K562 (cell line): Measurements from ENCODE around the gene ZCCHC14. TPM values are rescaled to one million over a fixed set of nuclear protein-coding genes. Genes with fewer than 3 reads are reported as not detected.
"Not testable (repeated sequence)": the region's sequence is repeated elsewhere in the genome, so short reads cannot be mapped to it uniquely, and the experiment has no call there.

Source experiments
- ATAC-seq: fragments of 200-7000 bp; cut with Tn5 transposase; 3 replicates; pipeline ENCODE4 v1.9.1; 2020; ENCODE audit warnings: moderate library complexity
- BruUV-seq: library from RNA; stranded (reverse); fragments of 400-500 nt; replicated peaks from 2 replicates; lab custom pipeline; 2021; lab: Mats Ljungman, UMichigan
- CTCF ChIA-PET: fragments of 300-600 bp; formaldehyde crosslinking; extraction: SDS; loops from one replicate; lab custom pipeline; 2021; ENCODE audit warnings: low intra/inter-chr PET ratio; lab: Yijun Ruan, JAX
- POLR2A ChIA-PET: fragments of 300-600, 350-650 bp; sonication (Branson Sonifier 250); formaldehyde crosslinking; extraction: SDS; loops from one replicate; lab custom pipeline; 2021; ENCODE audit warnings: antibody characterized with exemption, inconsistent platforms; lab: Yijun Ruan, JAX
- DNase-seq, 4 experiments: peaks; one replicate each; pipeline versions ENCODE4 v3.0.0 to v3.0.0-alpha.2; 2011 to 2018; ENCODE audit warnings: low spot score in 3 of 4, mixed read lengths in 3 of 4; ENCODE audit errors: extremely low read depth in 1 of 4
- FAIRE-seq: peaks from 2 replicates; lab custom pipeline; 2011; peaks lifted over from hg19 to GRCh38; lab: Jason Lieb, UNC
- H2AFZ ChIP-seq: 2 replicates; pipeline ENCODE4 v1.6.0; 2011; ENCODE audit warnings: low read depth, low read length, control low read depth, inconsistent platforms
- H3K27ac ChIP-seq: fragments of 200-600 bp; 3 replicates; pipeline ENCODE4 v1.8.0; 2011; ENCODE audit warnings: low read depth, mild to moderate bottlenecking, control low read depth, inconsistent platforms, low read length, moderate library complexity, mixed read lengths; ENCODE audit errors: extremely low read depth
- H3K27me3 ChIP-seq, 2 experiments: fragments of 300-600 bp in 1 of 2; 2 replicates in 1 of 2; 3 replicates in 1 of 2; pipeline versions ENCODE4 v1.6.0 to v1.8.0; 2011; ENCODE audit warnings: inconsistent platforms in 2 of 2, low read length in 2 of 2, mild to moderate bottlenecking in 1 of 2, mixed read lengths in 1 of 2, moderate library complexity in 1 of 2; ENCODE audit not compliant: control insufficient read depth in 2 of 2, insufficient read depth in 2 of 2
- H3K36me3 ChIP-seq: fragments of 300-600 bp; 3 replicates; pipeline ENCODE4 v1.8.0; 2011; ENCODE audit warnings: mild to moderate bottlenecking, low read length, inconsistent platforms; ENCODE audit not compliant: control insufficient read depth, insufficient read depth
- H3K4me1 ChIP-seq, 2 experiments: fragments of 200-600 bp in 1 of 2; replicated peaks in 1 of 2; 2 replicates in 1 of 2; 3 replicates in 1 of 2; pipeline versions ENCODE4 v1.5.1 to v1.8.0; 2011; ENCODE audit warnings: inconsistent platforms in 2 of 2, low read length in 2 of 2, mild to moderate bottlenecking in 1 of 2, mixed read lengths in 1 of 2, moderate library complexity in 1 of 2; ENCODE audit not compliant: control insufficient read depth in 2 of 2, insufficient read depth in 2 of 2
- H3K4me2 ChIP-seq: 2 replicates; pipeline ENCODE4 v1.6.1; 2011; ENCODE audit warnings: low read length, control low read depth, inconsistent platforms, mixed read lengths; ENCODE audit not compliant: insufficient read depth
- H3K4me3 ChIP-seq: fragments of 200-600 bp; sonication (generic), shearing (Covaris generic); 2 replicates; pipeline ENCODE4 v1.5.1; 2016; ENCODE audit warnings: control low read depth, inconsistent platforms
- H3K79me2 ChIP-seq: fragments of 200-600 bp; 3 replicates; pipeline ENCODE4 v1.8.0; 2011; ENCODE audit warnings: low read length, inconsistent platforms; ENCODE audit not compliant: control insufficient read depth, insufficient read depth
- H3K9ac ChIP-seq, 2 experiments: 2 replicates each; pipeline versions ENCODE4 v1.6.0 to v1.6.1; 2011; ENCODE audit warnings: low read depth in 2 of 2, low read length in 2 of 2, control low read depth in 1 of 2, inconsistent platforms in 1 of 2, mild to moderate bottlenecking in 1 of 2, mixed read lengths in 1 of 2; ENCODE audit not compliant: insufficient read depth in 1 of 2
- H3K9me1 ChIP-seq: one replicate; pipeline ENCODE4 v1.6.0; 2011; ENCODE audit warnings: inconsistent platforms, mild to moderate bottlenecking, low read length, moderate library complexity; ENCODE audit not compliant: control insufficient read depth, insufficient read depth
- H3K9me3 ChIP-seq: replicated peaks from 2 replicates; pipeline ENCODE4 v1.5.1; 2011; ENCODE audit warnings: low read depth, low read length, inconsistent platforms; ENCODE audit not compliant: control insufficient read depth, insufficient read depth
- H4K20me1 ChIP-seq: replicated peaks from 2 replicates; pipeline ENCODE4 v1.6.1; 2011; ENCODE audit warnings: low read length, inconsistent platforms, mixed read lengths; ENCODE audit not compliant: control insufficient read depth, insufficient read depth
- HOMEZ ChIP-seq: fragments of 250-450 bp; sonication (Bioruptor Pico); IDR thresholded peaks from 2 replicates; pipeline ENCODE4 v1.4.0; 2020; ENCODE audit warnings: mild to moderate bottlenecking, moderate library complexity
- NFIC ChIP-seq: fragments of 450-650 bp; IDR thresholded peaks from 2 replicates; pipeline ENCODE4 v1.6.1; 2017; ENCODE audit warnings: mild to moderate bottlenecking, inconsistent platforms
- RBM22 ChIP-seq: fragments of 200-400 bp; formaldehyde crosslinking; IDR thresholded peaks from 2 replicates; pipeline ENCODE4 v1.6.1; 2018; ENCODE audit warnings: low read length, low read depth; ENCODE audit not compliant: poor library complexity, severe bottlenecking
- WGBS: fragments of 100-300 bp; shearing (Covaris generic); methylation state at CpG from one replicate; pipeline ENCODE4 v1.1.6; 2016; ENCODE audit warnings: low coverage, mixed read lengths; ENCODE audit not compliant: insufficient coverage; ENCODE audit errors: missing lambda C conversion rate; 5-methylcytosine and 5-hydroxymethylcytosine counted together
- in situ Hi-C: fragments of 300-500 bp; cut with MboI; formaldehyde crosslinking; loops from 4 replicates; pipeline ENCODE4 v1.15.0; 2018; ENCODE audit warnings: inconsistent platforms, mixed read lengths
- intact Hi-C: fragments of 100-400 bp; cut with micrococcal nuclease; formaldehyde crosslinking; loops from 2 replicates; pipeline ENCODE4 v1.14.2; 2022
- polyA plus RNA-seq, 8 experiments: library from polyadenylated mRNA; depleted of rRNA in 4 of 8; stranded (reverse) in 5 of 8; unstranded in 3 of 8; fragments of >200 nt; fragmentation: Nextera tagmentation in 2 of 8; fragmentation: Illumina TruSeq in 1 of 8; extraction: Ambion mirVana in 2 of 8; extraction: Trizol in 1 of 8; gene quantifications; 2 replicates each; pipeline versions ENCODE4 v1.2.1 to v1.2.3, GENCODE V29; 2011 to 2014; ENCODE audit warnings: inconsistent platforms in 1 of 8, missing spikeins in 1 of 8
- total RNA-seq, 7 experiments: library from RNA; depleted of rRNA in 6 of 7; stranded (reverse); fragments of >200 nt in 6 of 7; fragmentation: Illumina TruSeq in 2 of 7; extraction: Trizol in 2 of 7; gene quantifications; 2 replicates each; pipeline versions ENCODE4 v1.2.1 to v1.2.3, GENCODE V29; 2011 to 2021; ENCODE audit warnings: low replicate concordance in 1 of 7

Gene ZCCHC14
- total and polyA plus RNA-seq, 9 of the 15 experiments (the other 6 are each of a cell fraction or from before 2014, with no cell fraction given) = 1.5 to 12.4 (median 2.9) TPM

- TF ChIP-seq RBM22 (no peak), HOMEZ (CRISPR knock-in tag) (no peak)
Observed at GRCh38 chr16:87363771-87364455, 128.9 kb downstream of the ZCCHC14 start (continued).

GRCh38 chr16:87362828-87363559 lies 129.8 kb downstream of the ZCCHC14 start:
- WGBS = 88% methylated on average over 12 of the region's 13 CpGs
- CTCF ChIA-PET = not testable (repeated sequence)

More at GRCh38 chr16:87362828-87363559, 129.8 kb downstream of the ZCCHC14 start:
- H3K27ac ChIP-seq, H3K9me1 ChIP-seq, H2AFZ ChIP-seq, intact Hi-C loops, in situ Hi-C loops, DNase-seq, H3K27me3 ChIP-seq, BruUV-seq, H3K9ac ChIP-seq, FAIRE-seq, H3K4me3 ChIP-seq, H3K4me2 ChIP-seq, ATAC-seq, H3K9me3 ChIP-seq: not testable (repeated sequence)
- H3K79me2 ChIP-seq = peaks cover 50% of the 10 kb centered on the region
- peaks cover 71% of the 10 kb centered on the region for H3K36me3 ChIP-seq
- peak; percentile 57; the same call in 1 of the 2 replicates for TF ChIP-seq NFIC
- POLR2A ChIA-PET = interaction anchor here (0.6 to 2.3 kb wide), 7 partner anchors 10 to 190 kb away, joined by 3 to 13 read pairs (median 4); partner anchors contain the start of gene FBXO31
- H4K20me1 ChIP-seq = peaks cover 22% of the 10 kb centered on the region
- H3K4me1 ChIP-seq = peaks cover 17% of the 10 kb centered on the region in 2 experiments
